PC-3 (cell line): ENCODE data around the gene METTL1. TPM values are rescaled to one million over a fixed set of nuclear protein-coding genes. Genes with fewer than 3 reads are reported as not detected.

Experiments used
- ATAC-seq: fragments of 200-7000 bp; cut with Tn5 transposase; 2 replicates; pipeline ENCODE4 v1.9.1; 2020; ENCODE audit warnings: mild to moderate bottlenecking, moderate library complexity
- BruUV-seq: library from RNA; stranded (reverse); fragments of 400-500 nt; replicated peaks from 2 replicates; lab custom pipeline; 2021; lab: Mats Ljungman, UMichigan
- CTCF ChIA-PET: fragments of 300-600 bp; sonication (Branson Sonifier 250); formaldehyde crosslinking; loops from one replicate; lab custom pipeline; 2022; ENCODE audit warnings: antibody characterized with exemption; lab: Charles Lee
- POLR2A ChIA-PET: fragments of 300-600 bp; sonication (Branson Sonifier 250); formaldehyde crosslinking; loops from one replicate; lab custom pipeline; 2022; ENCODE audit warnings: antibody characterized with exemption; ENCODE audit not compliant: unreplicated experiment; lab: Charles Lee
- DNase-seq: peaks from one replicate; pipeline ENCODE4 v3.0.0-alpha.2; 2015
- H2AFZ ChIP-seq: fragments of 300-600 bp; sonication (generic); 2 replicates; pipeline ENCODE4 v1.6.0; 2016; ENCODE audit warnings: antibody characterized with exemption, low read length
- H3F3A ChIP-seq: fragments of 300-600 bp; sonication (generic); one replicate; pipeline ENCODE4 v1.6.0; 2017; ENCODE audit warnings: antibody characterized with exemption, low read length, control low read depth, mild to moderate bottlenecking; ENCODE audit not compliant: unreplicated experiment
- H3K27ac ChIP-seq: fragments of 300-600 bp; sonication (generic); 2 replicates; pipeline ENCODE4 v1.5.1; 2016; ENCODE audit warnings: mild to moderate bottlenecking, low read length
- H3K27me3 ChIP-seq: fragments of 300-600 bp; sonication (generic); 2 replicates; pipeline ENCODE4 v1.6.1; 2016; ENCODE audit warnings: low read length, mixed read lengths
- H3K36me3 ChIP-seq: fragments of 300-600 bp; sonication (generic); 2 replicates; pipeline ENCODE4 v1.6.1; 2016; ENCODE audit warnings: low read depth, mixed run types, low read length, mixed read lengths
- H3K4me1 ChIP-seq: fragments of 300-600 bp; sonication (generic); 2 replicates; pipeline ENCODE4 v1.5.1; 2016; ENCODE audit warnings: low read length; ENCODE audit not compliant: insufficient read depth
- H3K4me2 ChIP-seq: fragments of 300-600 bp; sonication (generic); 2 replicates; pipeline ENCODE4 v1.6.0; 2016; ENCODE audit warnings: low read length
- H3K4me3 ChIP-seq: fragments of 300-600 bp; sonication (generic); 2 replicates; pipeline ENCODE4 v1.5.1; 2016; ENCODE audit warnings: mild to moderate bottlenecking, low read length, mixed read lengths
- H3K79me2 ChIP-seq: fragments of 300-600 bp; sonication (generic); 2 replicates; pipeline ENCODE4 v1.6.1; 2017; ENCODE audit warnings: low read length, mixed read lengths
- H3K9ac ChIP-seq: fragments of 300-600 bp; sonication (generic); 2 replicates; pipeline ENCODE4 v1.6.0; 2016; ENCODE audit warnings: mild to moderate bottlenecking, low read length
- H3K9me2 ChIP-seq: fragments of 300-600 bp; sonication (generic); replicated peaks from 2 replicates; pipeline ENCODE4 v1.6.1; 2016; ENCODE audit warnings: mixed run types, low read length, mixed read lengths
- H3K9me3 ChIP-seq: fragments of 300-600 bp; sonication (generic); 2 replicates; pipeline ENCODE4 v1.6.1; 2016; ENCODE audit warnings: low read length, mixed read lengths
- H4K20me1 ChIP-seq: fragments of 300-600 bp; sonication (generic); 2 replicates; pipeline ENCODE4 v1.6.1; 2016; ENCODE audit warnings: low read length, mixed read lengths
- CTCF ChIP-seq: fragments of 300-600 bp; sonication (generic); conservative IDR thresholded peaks from 2 replicates; pipeline ENCODE4 v1.5.1; 2017; ENCODE audit warnings: antibody characterized with exemption, low read depth, mild to moderate bottlenecking, low read length
- EZH2 ChIP-seq: fragments of 300-600 bp; sonication (generic); IDR thresholded peaks from one replicate; pipeline ENCODE4 v1.6.1; 2017; ENCODE audit warnings: antibody characterized with exemption, mild to moderate bottlenecking, low read length; ENCODE audit not compliant: unreplicated experiment
- EZH2phosphoT487 ChIP-seq: fragments of 300-600 bp; sonication (generic); IDR thresholded peaks from 2 replicates; pipeline ENCODE4 v1.6.1; 2018; ENCODE audit warnings: mild to moderate bottlenecking, antibody characterized with exemption, low read length, borderline replicate concordance
- intact Hi-C: fragments of 100-400 bp; cut with micrococcal nuclease; formaldehyde crosslinking; loops from 2 replicates; pipeline ENCODE4 v1.9.0; 2023
- total RNA-seq: library from RNA; depleted of rRNA; stranded (reverse); fragments of >200 nt; gene quantifications from 2 replicates; pipeline ENCODE4 v1.2.3, GENCODE V29; 2014

METTL1 gene
- total RNA-seq, 1 experiment from 2014 or later, result 29.8 TPM

GRCh38 chr12:57741844-57742738, 29.8 kb downstream of the METTL1 start:
- Histone ChIP-seq H3K4me1 (peaks cover 7% of the 10 kb centered on the region), H2AFZ (no peak overlapping the region), H3K27ac (no peak overlapping the region), H3K27me3 (peaks cover 26% of the 10 kb centered on the region), H3K4me3 (no peak overlapping the region), H3K36me3 (peaks cover 2% of the 10 kb centered on the region; the same call in 1 of the 2 replicates), H3K9me3 (no peaks in the 10 kb centered on the region), H3K4me2 (no peak overlapping the region), H3K9me2 (no peaks in the 10 kb centered on the region), H3F3A (peaks cover 4% of the 10 kb centered on the region), H3K9ac (no peak overlapping the region), H4K20me1 (no peaks in the 10 kb centered on the region), H3K79me2 (no peaks in the 10 kb centered on the region)
- BruUV-seq, result no TSS peak
- ATAC-seq (no peak), DNase-seq (peak; percentile 19)
- TF ChIP-seq EZH2, result no peak
- peak; percentile 20; the same call in 1 of the 2 replicates for TF ChIP-seq CTCF
- POLR2A ChIA-PET, result no interaction called here
- intact Hi-C loops, result no loop called here
- CTCF ChIA-PET, result no interaction called here

GRCh38 chr12:57741413-57741789, 30.5 kb downstream of the METTL1 start:
- no peak for TF ChIP-seq CTCF
- TF ChIP-seq EZH2, result no peak
- no peak for TF ChIP-seq EZH2phosphoT487
- no peak overlapping the region for H2AFZ ChIP-seq
- H3K9me3 ChIP-seq, result no peaks in the 10 kb centered on the region
- peaks cover 12% of the 10 kb centered on the region for H3K4me1 ChIP-seq
- H3K79me2 ChIP-seq, result no peaks in the 10 kb centered on the region
- H3K4me3 ChIP-seq, result no peak overlapping the region
- no TSS peak for BruUV-seq
- ATAC-seq (no peak), DNase-seq (no peak)
- no peaks in the 10 kb centered on the region for H3K36me3 ChIP-seq
- no peak overlapping the region for H3K9ac ChIP-seq
- H3K9me2 ChIP-seq, result no peaks in the 10 kb centered on the region
- ChIA-PET CTCF (no interaction called here), POLR2A (no interaction called here)
- no peak overlapping the region for H3K4me2 ChIP-seq
- H3K27me3 ChIP-seq, result peaks cover 33% of the 10 kb centered on the region
- H3F3A ChIP-seq, result peaks cover 4% of the 10 kb centered on the region
- no peaks in the 10 kb centered on the region for H4K20me1 ChIP-seq
- intact Hi-C loops, result no loop called here
- no peak overlapping the region for H3K27ac ChIP-seq
